ENCODE data around the gene GNLY. TPM values are rescaled to one million over a fixed set of nuclear protein-coding genes. Genes with fewer than 3 reads are reported as not detected.

GNLY gene
- total and polyA plus RNA-seq, 2 of the 4 experiments (the other 2 are of a cell fraction), result not detected

GRCh38 chr2:85722519-85722918 is 28.4 kb downstream of the GNLY start:
- in situ Hi-C loops (cut with MboI; ENCODE audit: low sequenced_read_pairs), result loop anchor here (5.0 kb wide), 1 partner anchor 355 kb away; no protein-coding TSS in a partner anchor
- H3K4me2 ChIP-seq (ENCODE audit: low read depth, low read length), result no peak overlapping the region
- no peak overlapping the region for H3K4ac ChIP-seq (ENCODE audit: low read depth, low read length)
- H3K27me3 ChIP-seq (ENCODE audit: control insufficient read depth, insufficient read depth, low read length), result peaks cover 11% of the 10 kb centered on the region
- no peak overlapping the region for H3K56ac ChIP-seq (ENCODE audit: extremely low read depth, insufficient read depth, low read length)
- H2AK9ac ChIP-seq (replicated peaks; ENCODE audit: low read depth, low read length, poor library complexity), result no peak overlapping the region
- no peaks in the 10 kb centered on the region for H4K20me1 ChIP-seq (ENCODE audit: insufficient read depth, low read length)
- ATAC-seq (ENCODE audit: low read depth) (no peak), DNase-seq (no peak)
- no peak overlapping the region for H2AFZ ChIP-seq (replicated peaks; ENCODE audit: low read length, poor library complexity)
- no peak overlapping the region for H3K4me3 ChIP-seq (ENCODE audit: insufficient read depth, low read depth, low read length)
- no peaks in the 10 kb centered on the region for H3K79me1 ChIP-seq (ENCODE audit: low read depth in 1 of 2, low read length in 2 of 2)
- dilution Hi-C loops (cut with HindIII; ENCODE audit: low sequenced_read_pairs, unreplicated experiment), result no loop called here
- H4K91ac ChIP-seq (ENCODE audit: insufficient read depth, low read depth, low read length), result no peak overlapping the region
- no peak overlapping the region for H2BK15ac ChIP-seq (ENCODE audit: low read depth, low read length)
- H4K5ac ChIP-seq (ENCODE audit: low read depth, low read length), result no peak overlapping the region
- H3K9me1 ChIP-seq (ENCODE audit: insufficient read depth, low read length), result 0 out of 2 replicates have a peak, but pooled peaks cover 3% of the 10 kb centered on the region
- no peak overlapping the region for H2BK20ac ChIP-seq (ENCODE audit: low read depth, low read length)
- no peak overlapping the region for H3K18ac ChIP-seq (ENCODE audit: low read depth, low read length)
- H2BK120ac ChIP-seq (ENCODE audit: low read depth, low read length), result no peak overlapping the region
- no peak overlapping the region for H3K23ac ChIP-seq (ENCODE audit: low read depth, low read length)
- intact Hi-C loops (cut with micrococcal nuclease), result no loop called here
- H3K14ac ChIP-seq (replicated peaks; ENCODE audit: low read depth, low read length), result no peak overlapping the region
- H3K9me3 ChIP-seq (ENCODE audit: control insufficient read depth, insufficient read depth, low read length), result no peaks in the 10 kb centered on the region; the same call in 1 of the 2 replicates
- no peak overlapping the region for H3K9ac ChIP-seq (ENCODE audit: low read depth, low read length)
- POLR2A ChIA-PET (ENCODE audit: unreplicated experiment), result no interaction called here
- TF ChIP-seq RCOR1 (IDR thresholded peaks at IDR 0.05; ENCODE audit: insufficient replicate concordance, low read length) (no peak), MXI1 (IDR thresholded peaks at IDR 0.05; ENCODE audit: borderline replicate concordance, low read depth, low read length) (no peak), CEBPB (IDR thresholded peaks at IDR 0.05; ENCODE audit: low read depth, low read length) (no peak), NFE2L2 (IDR thresholded peaks at IDR 0.05; ENCODE audit: low read depth, low read length) (no peak), RAD21 (IDR thresholded peaks at IDR 0.05; ENCODE audit: low read length) (no peak), USF2 (IDR thresholded peaks at IDR 0.05; ENCODE audit: low read depth, low read length) (no peak), BHLHE40 (IDR thresholded peaks at IDR 0.05; ENCODE audit: low read depth, low read length) (no peak), RFX5 (IDR thresholded peaks at IDR 0.05; ENCODE audit: low read depth, low read length) (no peak), MAZ (IDR thresholded peaks at IDR 0.05; ENCODE audit: borderline replicate concordance, low read depth, low read length) (no peak), CHD1 (IDR thresholded peaks at IDR 0.05; ENCODE audit: low read depth, low read length) (no peak), SMC3 (IDR thresholded peaks at IDR 0.05; ENCODE audit: low read depth, low read length) (no peak), MAFK (IDR thresholded peaks at IDR 0.05; ENCODE audit: low read depth, low read length) (no peak), FOS (IDR thresholded peaks at IDR 0.05; ENCODE audit: low read depth, low read length) (no peak), POLR2A (IDR thresholded peaks at IDR 0.05; ENCODE audit: low read depth, low read length) (no peak), CTCF (conservative IDR thresholded peaks at IDR 0.05; ENCODE audit: low read depth, low read length) (no peak), ELK1 (IDR thresholded peaks at IDR 0.05; ENCODE audit: borderline replicate concordance, low read depth, low read length) (no peak)
- no peak overlapping the region for H3K27ac ChIP-seq (ENCODE audit: insufficient read depth, low read length)
- H3K4me1 ChIP-seq (ENCODE audit: control insufficient read depth, insufficient read depth, low read length), result peaks cover 5% of the 10 kb centered on the region
- no peak overlapping the region for H2AK5ac ChIP-seq (ENCODE audit: low read depth, low read length)
- no TSS peak for BruUV-seq (replicated peaks)
- WGBS, 2 experiments (ENCODE audit: extremely low coverage in 2 of 2, insufficient read length in 1 of 2), result 63% methylated on average over 2 of the region's 6 CpGs; no CpG with 5 or more reads in 1 of the 2 experiments
- CTCF ChIA-PET, result no interaction called here
- no peak overlapping the region for H4K8ac ChIP-seq (ENCODE audit: low read depth in 2 of 2, low read length in 2 of 2)
- no peak overlapping the region for H2BK5ac ChIP-seq (ENCODE audit: low read depth, low read length, poor library complexity, severe bottlenecking)
- no peaks in the 10 kb centered on the region for H3K36me3 ChIP-seq (ENCODE audit: control insufficient read depth, insufficient read depth, low read length)

Measured in IMR-90 (cell line).